Suppressor macrophage treated with lipopolysaccharide for 1 hour (primary cell): Measurements from ENCODE around the gene MARK1.
A peak's percentile ranks its signal among the peaks of the same experiment; 100 is the strongest.

ENCODE experiments used
- DNase-seq, 3 donors: peaks; one replicate each; pipeline ENCODE4 v3.0.0-alpha.2; 2020 to 2022

The MARK1 gene

GRCh38 chr1:220692436-220693228 lies 164.7 kb downstream of the MARK1 start:
- DNase-seq = no peak

GRCh38 chr1:220694866-220695382 lies 167.0 kb downstream of the MARK1 start:
- DNase-seq = no peak

DNA sequence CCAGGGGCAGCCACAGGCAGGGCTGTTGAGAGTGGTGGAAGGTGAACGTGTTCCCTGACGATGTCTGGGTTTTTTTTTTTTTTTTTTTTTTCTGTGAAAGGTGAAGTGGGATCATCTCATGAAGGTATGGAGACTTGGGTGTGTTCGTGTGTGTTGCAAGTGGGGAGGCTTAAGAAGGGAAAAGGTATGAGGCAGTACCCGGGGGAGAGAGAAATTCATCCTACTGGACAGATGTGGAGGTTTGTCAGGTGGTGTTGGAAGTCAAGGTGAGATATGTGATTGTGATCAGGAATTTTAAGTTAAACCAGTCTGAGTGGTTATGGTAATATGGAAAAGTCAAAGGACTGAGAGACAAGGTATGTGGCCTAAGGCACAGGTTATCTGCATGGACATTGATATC lies 167.5 kb downstream of the MARK1 start:
- no peak for DNase-seq

GRCh38 chr1:220696226-220696862 lies 168.4 kb downstream of the MARK1 start:
- DNase-seq = no peak

DNA sequence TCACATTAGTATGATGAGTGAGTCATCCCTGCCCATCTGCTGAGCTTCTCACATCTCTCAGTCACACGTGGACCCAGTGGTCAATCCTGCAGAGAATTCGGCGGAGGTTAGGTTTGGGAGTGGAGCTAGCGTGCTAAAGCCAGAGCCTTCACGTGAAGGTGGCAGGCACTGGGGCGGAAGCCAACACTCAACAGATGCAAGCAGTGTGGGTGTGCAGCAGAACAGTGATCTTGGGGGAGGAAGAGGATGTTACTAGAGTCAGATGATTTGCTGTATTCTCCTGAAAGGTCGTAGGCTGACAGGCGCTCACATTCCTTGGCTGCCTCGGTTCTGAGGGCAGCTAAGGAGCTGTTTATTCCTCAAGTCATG lies 168.9 kb downstream of the MARK1 start:
- no peak for DNase-seq

GRCh38 chr1:220697326-220697725 lies 169.4 kb downstream of the MARK1 start:
- no peak for DNase-seq

- no peak for DNase-seq
These were observed 170.7 kb downstream of the MARK1 start for GRCh38 chr1:220698607-220699016.

- DNase-seq = no peak
These were observed 171.1 kb downstream of the MARK1 start for GRCh38 chr1:220699044-220699443.

DNA sequence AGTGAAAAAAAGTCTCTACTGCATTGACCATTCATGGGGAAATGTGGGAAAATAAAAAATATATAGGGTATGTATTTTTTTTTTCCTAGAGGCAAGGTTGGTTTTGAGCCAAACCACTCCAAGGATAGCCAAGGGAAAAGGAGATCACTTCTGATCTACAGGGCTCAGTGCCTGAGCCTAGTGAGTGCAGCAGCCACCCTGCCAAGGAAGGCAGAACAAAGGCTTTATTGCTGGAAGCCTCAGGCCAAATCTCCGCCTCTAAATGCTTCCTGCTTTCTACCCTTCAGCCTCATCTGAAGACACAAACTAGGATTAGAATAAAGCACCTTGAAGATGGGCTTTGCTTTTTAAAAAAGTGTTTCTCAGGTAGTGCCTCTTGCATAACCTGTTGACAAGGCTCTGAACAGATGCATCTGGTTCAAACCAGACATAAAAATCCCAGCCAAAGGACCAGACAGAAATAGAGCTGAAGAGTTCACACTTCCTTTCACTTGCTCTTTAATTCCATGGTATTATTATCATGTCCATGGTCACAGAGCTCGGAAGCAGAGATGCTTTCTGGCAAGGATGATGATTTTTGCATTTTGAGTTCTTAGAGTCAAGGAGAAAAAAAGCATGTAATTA lies 172.7 kb downstream of the MARK1 start:
- DNase-seq = no peak

DNA sequence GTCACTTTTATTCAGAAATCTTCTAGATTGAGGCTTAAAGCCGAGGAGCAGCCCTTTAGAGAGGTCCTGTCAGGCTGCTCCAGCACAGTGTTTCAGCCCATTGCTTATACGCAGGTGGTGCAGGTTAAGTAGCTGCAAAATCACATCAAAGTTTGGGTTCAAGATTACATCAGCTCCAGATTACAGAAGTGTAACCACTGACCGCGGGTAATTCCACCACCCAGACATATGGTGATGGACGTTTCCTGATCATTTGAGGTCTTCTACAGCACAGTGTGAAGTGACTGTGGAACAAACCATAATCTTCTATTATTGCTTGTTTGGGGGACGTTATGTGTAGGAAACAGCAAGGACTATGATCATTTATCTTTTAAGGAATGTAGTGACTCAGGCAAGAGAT lies 174.0 kb downstream of the MARK1 start:
- no peak for DNase-seq

- no peak for DNase-seq
These were observed 174.9 kb downstream of the MARK1 start for GRCh38 chr1:220702733-220703270.

DNA sequence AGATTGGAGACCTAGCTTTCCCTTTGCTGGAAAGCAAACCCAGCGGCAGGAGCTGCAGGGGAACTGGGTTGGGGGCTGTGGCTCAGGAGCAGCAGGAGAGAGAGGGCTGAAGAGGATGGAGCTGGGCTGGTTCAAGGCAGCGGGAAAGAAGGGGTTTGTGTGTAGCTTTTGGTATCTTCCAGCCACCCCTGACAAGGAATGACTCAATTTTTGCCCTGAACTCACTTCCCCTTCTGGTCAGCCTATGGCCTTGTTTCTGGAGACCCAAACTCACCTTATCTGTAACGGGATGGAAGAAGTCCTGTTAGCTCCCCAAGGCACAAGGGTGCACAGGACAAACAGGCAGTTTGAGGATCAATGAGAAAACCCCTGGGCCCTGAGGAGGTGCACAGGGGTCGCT lies 175.4 kb downstream of the MARK1 start:
- DNase-seq = peak in 2 of 3 donors; percentile 26 to 35

DNA sequence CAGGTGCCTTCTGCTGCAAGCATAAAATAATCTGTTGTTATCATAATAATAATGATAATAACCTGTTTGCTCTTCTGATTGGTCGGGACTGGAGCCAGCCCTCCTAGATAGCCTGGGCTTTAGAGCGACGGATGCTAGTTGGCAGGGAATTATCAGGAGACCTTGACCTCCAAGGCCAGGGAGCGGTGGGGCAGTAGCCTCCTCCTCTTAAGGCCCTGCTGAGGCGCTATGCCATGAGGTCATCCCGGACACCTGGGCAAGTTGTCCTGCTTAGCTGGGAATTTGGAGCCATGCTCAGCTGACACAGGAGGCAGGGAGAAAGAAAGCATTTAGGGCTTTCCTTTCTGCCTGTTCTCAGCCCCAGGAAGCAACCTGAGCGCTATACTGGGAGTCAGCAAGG lies 177.8 kb downstream of the MARK1 start:
- DNase-seq = no peak

DNA sequence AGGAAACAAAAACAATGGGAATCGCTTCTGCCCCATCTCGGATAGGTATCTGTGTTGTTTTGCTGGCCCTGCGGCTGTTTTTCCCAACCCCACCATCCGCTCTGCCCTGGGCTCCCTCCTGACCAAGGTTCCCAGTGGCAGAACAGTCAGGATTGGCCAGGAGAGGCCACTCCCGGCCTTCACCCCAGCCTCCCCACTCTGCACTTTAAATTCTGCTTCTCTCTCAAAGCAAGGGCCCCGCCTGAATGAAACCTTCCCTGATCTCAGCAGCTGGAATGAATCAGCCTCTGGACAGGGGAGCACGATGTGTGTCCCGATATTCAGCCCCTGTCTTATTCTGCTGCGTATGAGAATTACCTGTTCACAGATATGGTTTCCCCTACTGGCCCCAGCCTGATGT lies 178.5 kb downstream of the MARK1 start:
- no peak for DNase-seq

DNA sequence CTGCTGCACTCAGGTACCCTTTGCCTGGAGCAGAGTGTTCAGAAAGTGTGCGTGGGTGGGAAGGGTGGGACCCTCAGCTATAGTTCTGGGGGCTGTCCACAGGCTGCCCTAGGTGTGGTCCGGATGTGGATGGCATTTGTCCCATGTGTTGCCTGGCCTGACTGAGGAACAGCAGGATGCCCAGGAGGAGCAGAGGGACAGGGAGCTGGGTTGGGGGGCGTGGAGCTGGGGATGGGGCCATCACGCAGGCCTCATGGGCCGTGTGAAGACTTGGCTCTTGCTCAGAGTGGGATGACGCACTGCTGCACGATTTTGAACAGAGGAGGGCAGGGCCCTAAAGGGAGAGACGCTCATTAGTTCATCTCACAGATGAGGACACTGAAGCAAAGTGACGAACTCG lies 179.2 kb downstream of the MARK1 start:
- no peak for DNase-seq

DNA sequence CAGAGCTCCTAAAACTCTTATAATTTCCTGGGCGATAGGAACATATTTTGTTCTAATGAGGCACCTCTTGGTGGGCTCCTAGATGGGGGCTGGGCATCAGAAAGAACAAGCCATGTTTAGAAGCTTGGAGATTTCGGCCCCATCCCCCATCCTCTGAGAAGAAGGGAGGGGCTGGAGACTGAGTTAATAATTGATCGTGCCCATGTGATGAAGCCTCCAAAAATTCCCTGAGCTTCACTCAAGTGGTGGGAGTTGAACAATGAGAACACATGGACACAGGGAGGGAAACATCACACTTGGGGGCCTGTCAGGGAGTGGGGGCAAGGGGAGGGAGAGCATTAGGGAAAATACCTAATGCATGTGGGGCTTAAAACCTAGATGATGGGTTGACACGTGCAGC lies 180.3 kb downstream of the MARK1 start:
- DNase-seq = peak in 1 of 3 donors; percentile 14

DNA sequence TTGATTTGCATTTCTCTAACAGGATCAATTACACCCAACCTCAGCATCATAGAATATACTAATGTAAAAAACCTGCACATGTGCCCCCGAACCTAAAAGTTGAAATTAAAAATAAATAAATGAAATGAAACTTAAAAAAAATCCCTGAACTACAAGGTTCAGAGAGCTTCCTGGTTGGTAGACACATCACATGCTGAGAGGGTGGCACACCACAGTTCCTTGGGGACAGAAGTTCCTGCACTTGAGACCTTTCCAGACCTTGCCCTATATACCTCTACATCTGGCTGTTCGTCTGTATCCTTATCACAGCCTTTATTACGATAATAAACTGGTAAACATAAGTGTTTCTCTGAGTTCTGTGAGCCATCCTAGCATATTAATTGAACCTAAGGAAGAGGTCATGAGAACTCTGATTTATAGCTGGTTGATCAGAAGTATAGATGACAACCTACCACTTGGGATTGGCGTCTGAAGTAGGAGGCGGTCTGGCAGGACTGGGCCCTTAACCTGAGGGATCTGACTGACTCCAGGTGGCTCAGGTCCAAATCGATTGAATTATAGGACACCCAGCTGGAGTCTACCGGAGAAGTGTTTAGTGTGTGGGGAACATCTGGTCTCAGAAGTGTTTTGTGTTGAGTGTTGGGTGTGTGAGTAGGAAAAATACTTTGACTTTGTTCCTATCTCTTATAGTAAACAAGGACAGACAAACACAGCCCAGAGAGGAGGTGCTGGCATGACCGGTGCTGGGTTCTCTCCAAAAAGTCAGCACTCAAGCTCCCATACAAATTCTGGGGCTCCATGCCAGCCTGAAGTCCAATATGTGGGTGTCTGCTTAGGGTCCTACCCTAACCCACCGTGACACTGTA lies 181.2 kb downstream of the MARK1 start:
- DNase-seq = no peak

DNA sequence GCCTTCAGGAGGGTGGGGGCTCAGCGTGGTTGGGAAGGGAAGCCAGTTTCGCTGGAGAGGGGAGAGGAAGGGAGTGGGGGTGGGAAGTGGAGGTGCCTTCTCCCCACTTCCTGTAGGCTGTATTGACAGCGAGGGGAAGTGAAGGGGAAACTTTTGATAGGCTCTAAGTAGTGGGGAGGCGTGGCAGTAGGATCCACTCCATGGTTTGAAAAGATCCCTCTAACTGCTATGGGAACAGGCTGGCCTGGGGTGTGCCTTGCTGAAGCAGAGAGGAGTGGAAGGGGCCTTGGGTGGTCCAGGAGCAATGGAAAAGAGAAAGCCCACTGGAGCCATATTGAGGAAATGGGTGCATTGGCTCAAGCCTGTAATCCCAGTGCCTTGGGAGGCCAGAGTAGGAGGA lies 182.4 kb downstream of the MARK1 start:
- no peak for DNase-seq

DNA sequence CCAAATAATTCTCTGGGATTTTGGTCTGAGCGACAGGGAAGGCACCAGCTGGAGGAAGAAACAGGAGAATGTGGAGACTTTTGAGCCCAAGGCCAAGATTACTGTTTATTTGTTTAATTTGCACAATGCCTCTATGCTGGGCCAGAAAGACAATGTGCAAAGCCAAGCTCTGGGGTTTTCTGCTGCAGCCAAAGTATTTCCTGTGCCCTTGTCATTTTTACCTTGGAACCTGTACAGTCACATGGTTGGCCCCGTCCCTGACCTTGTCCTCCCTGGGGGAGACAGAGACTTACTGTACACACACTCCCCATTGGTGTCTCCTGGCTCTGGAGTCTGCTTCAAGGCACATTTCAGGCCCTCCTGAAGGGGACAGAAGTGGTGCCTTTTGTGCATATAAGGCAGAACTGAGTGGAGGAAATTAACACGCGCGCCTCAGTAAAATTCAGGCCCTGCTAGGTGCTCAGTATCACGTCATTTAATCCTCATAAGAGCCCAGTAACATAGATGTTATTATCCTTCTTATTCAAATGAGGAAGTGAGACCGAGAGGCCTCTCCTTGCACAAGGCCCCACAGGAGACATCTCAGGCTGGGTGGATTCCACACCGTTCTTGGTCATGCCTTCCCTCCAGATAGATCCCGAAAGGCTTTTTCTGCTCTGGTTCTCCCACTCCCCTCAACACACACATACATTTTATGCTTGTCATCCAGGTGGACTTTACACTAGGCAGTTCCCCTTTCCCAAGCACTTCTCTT lies 183.3 kb downstream of the MARK1 start:
- peak; percentile 57 to 65 (median 58) for DNase-seq
